NB4 (cell line): ENCODE measurements around the gene SLC10A4.

Experiments
- POLR2A ChIP-seq: IDR thresholded peaks from 2 replicates; pipeline ENCODE4 v1.6.1; 2011; ENCODE audit warnings: mild to moderate bottlenecking; ENCODE audit not compliant: insufficient read length; ENCODE audit errors: extremely low read depth
- TF ChIP-seq, protein P1 (sequence below): IDR thresholded peaks from 2 replicates; pipeline ENCODE4 v1.6.1; 2011; ENCODE audit warnings: low read depth, low read length

DNA sequence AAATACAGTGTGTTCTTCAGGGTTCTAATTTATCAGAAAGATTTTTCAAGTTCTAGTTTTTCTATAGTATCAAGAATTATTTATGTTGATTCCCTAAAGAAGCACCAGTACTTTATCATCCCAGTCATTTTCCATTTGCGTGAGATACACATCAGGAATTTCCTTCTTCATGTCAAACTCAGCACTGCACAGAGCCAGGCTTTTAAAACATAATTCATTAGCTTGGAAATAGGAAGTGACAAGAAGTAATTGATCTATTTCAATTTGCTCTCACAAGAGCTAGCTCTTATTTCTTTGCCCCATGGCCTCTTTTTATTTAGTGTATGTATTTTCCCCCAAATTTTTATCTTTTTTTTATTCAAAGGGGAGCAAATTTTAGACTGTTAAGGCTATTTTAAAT, 13.0 kb upstream of the SLC10A4 start:
- TF ChIP-seq POLR2A = no peak
- TF ChIP-seq, protein P1, sequence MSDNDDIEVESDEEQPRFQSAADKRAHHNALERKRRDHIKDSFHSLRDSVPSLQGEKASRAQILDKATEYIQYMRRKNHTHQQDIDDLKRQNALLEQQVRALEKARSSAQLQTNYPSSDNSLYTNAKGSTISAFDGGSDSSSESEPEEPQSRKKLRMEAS = no peak
